ENCODE data around the gene CNOT4. TPM values are rescaled to one million over a fixed set of nuclear protein-coding genes. Genes with fewer than 3 reads are reported as not detected.

CNOT4 gene
- total and polyA plus RNA-seq, 2 of the 13 experiments (the other 11 are each of a cell fraction or from before 2014, with no cell fraction given) = 7.4 to 8.4 TPM

DNA sequence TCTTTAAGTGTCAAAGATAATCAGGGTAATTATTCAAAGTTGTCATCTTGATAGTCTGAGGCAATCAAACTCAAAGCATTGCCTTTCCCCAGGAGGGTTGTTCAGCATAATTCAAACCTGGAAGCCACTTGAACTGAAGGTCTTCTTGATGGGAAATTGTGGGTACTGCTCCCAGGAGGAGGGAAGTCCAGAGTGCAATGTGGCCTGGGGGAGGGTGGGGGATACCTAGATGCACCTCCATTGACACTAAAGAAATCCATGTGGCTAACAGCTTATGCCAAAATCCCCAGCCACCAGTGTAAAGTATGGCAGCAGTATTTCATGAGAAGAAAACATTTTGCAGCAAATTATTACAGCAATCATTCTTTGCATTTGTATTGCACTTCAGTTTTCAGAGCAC is 161.4 kb downstream of the CNOT4 start:
- CTCF ChIA-PET (ENCODE audit: low intra/inter-chr PET ratio, low total read pairs) = no interaction called here
- POLR2A ChIA-PET = no interaction called here
- no peak overlapping the region for H3K4me3 ChIP-seq (replicated peaks in 1 of 3; ENCODE audit: insufficient read depth in 1 of 3, low read depth in 2 of 3, low read length in 3 of 3)
- TF ChIP-seq IRX3 (CRISPR knock-in tag; IDR thresholded peaks at IDR 0.05; ENCODE audit: borderline replicate concordance, low read depth) (no peak), NR3C1 (CRISPR knock-in tag; IDR thresholded peaks at IDR 0.05) (no peak), ZZZ3 (CRISPR knock-in tag; IDR thresholded peaks at IDR 0.05; ENCODE audit: borderline replicate concordance) (no peak), REXO4 (CRISPR knock-in tag; IDR thresholded peaks at IDR 0.05; ENCODE audit: borderline replicate concordance) (no peak), SP4 (CRISPR knock-in tag; IDR thresholded peaks at IDR 0.05) (no peak), KLF13 (CRISPR knock-in tag; IDR thresholded peaks at IDR 0.05) (no peak), CCDC6 (CRISPR knock-in tag; IDR thresholded peaks at IDR 0.05) (no peak), SCMH1 (CRISPR knock-in tag; IDR thresholded peaks at IDR 0.05; ENCODE audit: borderline replicate concordance) (no peak), ATM (IDR thresholded peaks at IDR 0.05; ENCODE audit: borderline replicate concordance) (no peak)
- TF ChIP-seq, protein P1, sequence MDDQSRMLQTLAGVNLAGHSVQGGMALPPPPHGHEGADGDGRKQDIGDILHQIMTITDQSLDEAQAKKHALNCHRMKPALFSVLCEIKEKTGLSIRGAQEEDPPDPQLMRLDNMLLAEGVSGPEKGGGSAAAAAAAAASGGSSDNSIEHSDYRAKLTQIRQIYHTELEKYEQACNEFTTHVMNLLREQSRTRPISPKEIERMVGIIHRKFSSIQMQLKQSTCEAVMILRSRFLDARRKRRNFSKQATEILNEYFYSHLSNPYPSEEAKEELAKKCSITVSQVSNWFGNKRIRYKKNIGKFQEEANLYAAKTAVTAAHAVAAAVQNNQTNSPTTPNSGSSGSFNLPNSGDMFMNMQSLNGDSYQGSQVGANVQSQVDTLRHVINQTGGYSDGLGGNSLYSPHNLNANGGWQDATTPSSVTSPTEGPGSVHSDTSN (CRISPR knock-in tag; IDR thresholded peaks at IDR 0.05; ENCODE audit: borderline replicate concordance) = no peak
- TF ChIP-seq, protein P2, sequence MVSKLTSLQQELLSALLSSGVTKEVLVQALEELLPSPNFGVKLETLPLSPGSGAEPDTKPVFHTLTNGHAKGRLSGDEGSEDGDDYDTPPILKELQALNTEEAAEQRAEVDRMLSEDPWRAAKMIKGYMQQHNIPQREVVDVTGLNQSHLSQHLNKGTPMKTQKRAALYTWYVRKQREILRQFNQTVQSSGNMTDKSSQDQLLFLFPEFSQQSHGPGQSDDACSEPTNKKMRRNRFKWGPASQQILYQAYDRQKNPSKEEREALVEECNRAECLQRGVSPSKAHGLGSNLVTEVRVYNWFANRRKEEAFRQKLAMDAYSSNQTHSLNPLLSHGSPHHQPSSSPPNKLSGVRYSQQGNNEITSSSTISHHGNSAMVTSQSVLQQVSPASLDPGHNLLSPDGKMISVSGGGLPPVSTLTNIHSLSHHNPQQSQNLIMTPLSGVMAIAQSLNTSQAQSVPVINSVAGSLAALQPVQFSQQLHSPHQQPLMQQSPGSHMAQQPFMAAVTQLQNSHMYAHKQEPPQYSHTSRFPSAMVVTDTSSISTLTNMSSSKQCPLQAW (CRISPR knock-in tag; IDR thresholded peaks at IDR 0.05) = no peak
- FAIRE-seq = no peak
- no peaks in the 10 kb centered on the region for H3K9me3 ChIP-seq (ENCODE audit: low read length)
- ATAC-seq = no peak
- no peak overlapping the region for H2AFZ ChIP-seq (ENCODE audit: low read length)
- H4K20me1 ChIP-seq (ENCODE audit: insufficient read depth, low read length) = no peaks in the 10 kb centered on the region
- DNase-seq (ENCODE audit: low spot score) = no peak
- intact Hi-C loops (cut with micrococcal nuclease; ENCODE audit: unreplicated experiment) (no loop called here), in situ Hi-C loops (cut with HindIII; ENCODE audit: extremely low pct_ligation_motif_present, low pct_unique_long_range_greater_than_20kb) (no loop called here)
- BruUV-seq (replicated peaks) = no TSS peak
- H3K27me3 ChIP-seq (ENCODE audit: control insufficient read depth in 1 of 2, insufficient read depth in 2 of 2, low read length in 2 of 2) = peaks cover 0 to 7% of the 10 kb centered on the region in 2 experiments; a peak in 1 of 5 replicates
- H3K9ac ChIP-seq (ENCODE audit: insufficient read depth, low read depth, low read length) = no peak overlapping the region
- H3K27ac ChIP-seq (ENCODE audit: extremely low read length, insufficient read depth, low read length) = no peak overlapping the region
- no peak overlapping the region for H3K4me2 ChIP-seq (ENCODE audit: low read depth, low read length)
- H3K4me1 ChIP-seq (ENCODE audit: insufficient read depth, low read length) = no peaks in the 10 kb centered on the region
- H3K36me3 ChIP-seq (replicated peaks in 1 of 2; ENCODE audit: control insufficient read depth in 1 of 2, insufficient read depth in 2 of 2, low read length in 2 of 2) = no peaks in the 10 kb centered on the region
- no peaks in the 10 kb centered on the region for H3K79me2 ChIP-seq (ENCODE audit: insufficient read depth, low read length)

Data from HepG2 (cell line).